Activated T-helper 1 cell treated with anti-CD3 and anti-CD28 coated beads, Interleukin-12 subunit alpha, Interleukin-12 subunit beta, Interleukin-2, Interleukin-4 antibody, amounts not matched to agents 30 ng/mL and 10 ng/mL and 1 ng/mL, durations not matched to agents 14 hours and 24 hours and 36 hours (primary cell): ENCODE results near the gene DNAH17. TPM values are rescaled to one million over a fixed set of nuclear protein-coding genes. Genes with fewer than 3 reads are reported as not detected.
A peak's percentile ranks its signal among the peaks of the same experiment; 100 is the strongest.

ENCODE experiments used
- DNase-seq: peaks from one replicate; pipeline ENCODE4 v3.0.0; 2021; ENCODE audit warnings: low spot score
- H3K27ac Mint-ChIP-seq: one replicate; pipeline ENCODE4 v1.8.0; 2021; ENCODE audit warnings: mild to moderate bottlenecking, mixed read lengths
- H3K27me3 Mint-ChIP-seq: one replicate; pipeline ENCODE4 v1.8.0; 2022; ENCODE audit warnings: mild to moderate bottlenecking, moderate library complexity, mixed read lengths; ENCODE audit not compliant: insufficient read depth
- H3K36me3 Mint-ChIP-seq: one replicate; pipeline ENCODE4 v1.8.0; 2021; ENCODE audit warnings: low read depth, mixed read lengths
- H3K4me1 Mint-ChIP-seq: one replicate; pipeline ENCODE4 v1.8.0; 2021; ENCODE audit warnings: low read depth, mixed read lengths
- H3K4me3 Mint-ChIP-seq: one replicate; pipeline ENCODE4 v1.8.0; 2021; ENCODE audit warnings: mild to moderate bottlenecking, moderate library complexity, mixed read lengths
- H3K9me3 Mint-ChIP-seq: one replicate; pipeline ENCODE4 v1.8.0; 2021; ENCODE audit warnings: mixed read lengths
- intact Hi-C: fragments of 100-400 bp; cut with micrococcal nuclease; formaldehyde crosslinking; loops from one replicate; pipeline ENCODE4 v1.15.1; 2024
- total RNA-seq: library from RNA; stranded (reverse); gene quantifications from 2 replicates; pipeline ENCODE4 v1.2.3, GENCODE V29; 2022

DNAH17 gene
- total RNA-seq, 1 donor from 2014 or later, result 0.18 TPM

GRCh38 chr17:78403822-78404221 lies 173.4 kb downstream of the DNAH17 start:
- Mint-ChIP-seq H3K27ac (no peak overlapping the region), H3K27me3 (no peaks in the 10 kb centered on the region), H3K4me1 (peaks cover 27% of the 10 kb centered on the region), H3K36me3 (peaks cover 49% of the 10 kb centered on the region), H3K4me3 (no peak overlapping the region), H3K9me3 (no peaks in the 10 kb centered on the region)
- intact Hi-C loops, result no loop called here
- DNase-seq, result no peak

DNA sequence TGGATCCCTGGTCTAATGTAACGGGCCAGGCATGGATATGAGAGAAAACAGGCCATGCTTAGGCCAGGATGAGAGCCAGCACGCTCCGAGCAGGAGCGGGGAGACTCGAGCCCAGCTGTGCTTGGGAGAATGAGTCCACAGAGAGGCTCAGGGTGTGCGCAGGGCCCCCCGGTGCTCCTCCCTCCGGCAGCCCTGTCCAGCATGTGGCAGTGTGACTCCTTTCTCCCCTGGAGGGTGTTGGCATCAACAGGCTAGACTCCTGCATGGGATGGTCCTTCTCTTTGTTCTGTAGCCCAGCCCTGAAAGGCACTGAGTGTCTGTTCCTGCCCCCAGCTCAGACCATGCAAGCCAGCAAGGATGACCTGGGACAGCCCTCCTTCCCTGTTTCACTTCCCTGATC lies 175.3 kb downstream of the DNAH17 start:
- peak overlapping the region; percentile 40 for H3K27ac Mint-ChIP-seq

GRCh38 chr17:78401246-78401645 lies 175.9 kb downstream of the DNAH17 start:
- Mint-ChIP-seq H3K4me1 (peaks cover 5% of the 10 kb centered on the region), H3K27me3 (no peaks in the 10 kb centered on the region), H3K9me3 (no peaks in the 10 kb centered on the region), H3K4me3 (no peak overlapping the region), H3K36me3 (peaks cover 61% of the 10 kb centered on the region), H3K27ac (no peak overlapping the region)
- no peak for DNase-seq
- intact Hi-C loops, result no loop called here

More for the DNA sequence above, 175.3 kb downstream of the DNAH17 start:
- no peak overlapping the region for H3K4me3 Mint-ChIP-seq
- peaks cover 7% of the 10 kb centered on the region for H3K4me1 Mint-ChIP-seq
- peaks cover 58% of the 10 kb centered on the region for H3K36me3 Mint-ChIP-seq
- no peaks in the 10 kb centered on the region for H3K27me3 Mint-ChIP-seq
- no peaks in the 10 kb centered on the region for H3K9me3 Mint-ChIP-seq
- no peak for DNase-seq
- intact Hi-C loops, result no loop called here

GRCh38 chr17:78400581-78401240 lies 176.5 kb downstream of the DNAH17 start:
- no peak overlapping the region for H3K27ac Mint-ChIP-seq
- DNase-seq, result no peak
- intact Hi-C loops, result no loop called here
- H3K27me3 Mint-ChIP-seq, result no peaks in the 10 kb centered on the region
- no peak overlapping the region for H3K4me3 Mint-ChIP-seq
- H3K36me3 Mint-ChIP-seq, result peaks cover 63% of the 10 kb centered on the region
- H3K9me3 Mint-ChIP-seq, result no peaks in the 10 kb centered on the region
- peaks cover 8% of the 10 kb centered on the region for H3K4me1 Mint-ChIP-seq

DNA sequence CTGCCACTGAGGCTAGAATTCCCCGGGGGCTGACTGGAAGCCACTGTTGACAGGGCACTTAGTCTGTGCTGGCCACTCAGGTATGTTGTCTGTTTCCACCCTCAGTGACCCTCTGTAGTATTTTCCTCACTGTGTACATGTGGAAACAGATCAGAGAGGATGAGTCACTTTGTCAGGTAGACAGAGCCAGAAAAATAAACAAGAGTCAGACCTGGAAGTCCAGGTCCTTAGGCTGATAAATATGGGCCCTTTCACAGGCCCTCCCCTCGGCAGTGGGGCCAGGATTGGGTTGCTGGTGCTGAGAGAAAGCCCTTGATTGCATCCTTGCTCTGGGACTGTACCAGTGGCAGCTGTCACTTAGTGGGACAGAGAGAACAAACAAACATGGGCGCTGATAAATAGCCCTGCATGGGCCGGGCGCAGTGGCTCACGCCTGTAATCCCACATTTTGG lies 177.5 kb downstream of the DNAH17 start:
- no peak for DNase-seq
- Mint-ChIP-seq H3K9me3 (no peaks in the 10 kb centered on the region), H3K27ac (no peak overlapping the region), H3K36me3 (peaks cover 63% of the 10 kb centered on the region), H3K27me3 (no peaks in the 10 kb centered on the region), H3K4me3 (no peak overlapping the region), H3K4me1 (peaks cover 8% of the 10 kb centered on the region)
- intact Hi-C loops, result no loop called here

GRCh38 chr17:78399028-78399692 lies 178.0 kb downstream of the DNAH17 start:
- Mint-ChIP-seq H3K9me3 (no peaks in the 10 kb centered on the region), H3K27ac (no peak overlapping the region), H3K4me1 (peaks cover 8% of the 10 kb centered on the region), H3K4me3 (no peak overlapping the region), H3K36me3 (peaks cover 62% of the 10 kb centered on the region), H3K27me3 (no peaks in the 10 kb centered on the region)
- intact Hi-C loops, result no loop called here
- no peak for DNase-seq

- no peak overlapping the region for H3K27ac Mint-ChIP-seq
- H3K27me3 Mint-ChIP-seq, result no peaks in the 10 kb centered on the region
- intact Hi-C loops, result no loop called here
- H3K36me3 Mint-ChIP-seq, result peaks cover 62% of the 10 kb centered on the region
- no peaks in the 10 kb centered on the region for H3K9me3 Mint-ChIP-seq
- no peak overlapping the region for H3K4me3 Mint-ChIP-seq
- DNase-seq, result no peak
- H3K4me1 Mint-ChIP-seq, result peaks cover 8% of the 10 kb centered on the region
These were observed 178.8 kb downstream of the DNAH17 start for GRCh38 chr17:78398390-78398789.

DNA sequence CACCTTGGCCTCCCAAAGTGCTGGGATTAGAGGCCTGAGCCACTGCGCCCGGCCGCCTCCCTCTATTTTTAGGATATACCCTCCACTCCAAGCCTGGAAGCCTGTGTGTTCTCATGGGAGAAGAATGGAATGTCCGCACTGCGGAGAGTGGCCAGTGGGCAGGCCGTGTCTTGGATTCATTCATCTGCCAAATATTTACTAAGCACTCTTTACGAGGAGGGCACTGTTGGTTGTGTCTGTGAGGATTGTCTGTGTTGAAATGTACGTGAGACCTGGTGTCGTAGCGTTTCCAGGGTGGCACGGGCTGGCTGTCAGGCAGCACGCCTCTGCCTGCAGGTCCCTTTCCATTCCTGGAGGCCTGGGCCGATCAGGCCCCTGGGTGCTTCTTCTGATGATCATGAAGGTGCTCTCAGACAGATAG lies 179.5 kb downstream of the DNAH17 start:
- Mint-ChIP-seq H3K27me3 (no peaks in the 10 kb centered on the region), H3K27ac (no peak overlapping the region), H3K9me3 (no peaks in the 10 kb centered on the region), H3K4me1 (peaks cover 8% of the 10 kb centered on the region), H3K4me3 (no peak overlapping the region), H3K36me3 (peaks cover 57% of the 10 kb centered on the region)
- DNase-seq, result no peak
- intact Hi-C loops, result no loop called here

- H3K4me3 Mint-ChIP-seq, result no peak overlapping the region
- H3K9me3 Mint-ChIP-seq, result no peaks in the 10 kb centered on the region
- H3K4me1 Mint-ChIP-seq, result peaks cover 8% of the 10 kb centered on the region
- peaks cover 57% of the 10 kb centered on the region for H3K36me3 Mint-ChIP-seq
- H3K27ac Mint-ChIP-seq, result no peak overlapping the region
- H3K27me3 Mint-ChIP-seq, result no peaks in the 10 kb centered on the region
- DNase-seq, result no peak
- intact Hi-C loops, result no loop called here
These were observed 180.5 kb downstream of the DNAH17 start for GRCh38 chr17:78396441-78397337.

GRCh38 chr17:78395155-78395554 lies 182.0 kb downstream of the DNAH17 start:
- Mint-ChIP-seq H3K4me3 (no peak overlapping the region), H3K9me3 (no peaks in the 10 kb centered on the region), H3K4me1 (peaks cover 14% of the 10 kb centered on the region), H3K27me3 (no peaks in the 10 kb centered on the region), H3K27ac (no peak overlapping the region), H3K36me3 (peaks cover 56% of the 10 kb centered on the region)
- intact Hi-C loops, result no loop called here
- DNase-seq, result no peak

DNA sequence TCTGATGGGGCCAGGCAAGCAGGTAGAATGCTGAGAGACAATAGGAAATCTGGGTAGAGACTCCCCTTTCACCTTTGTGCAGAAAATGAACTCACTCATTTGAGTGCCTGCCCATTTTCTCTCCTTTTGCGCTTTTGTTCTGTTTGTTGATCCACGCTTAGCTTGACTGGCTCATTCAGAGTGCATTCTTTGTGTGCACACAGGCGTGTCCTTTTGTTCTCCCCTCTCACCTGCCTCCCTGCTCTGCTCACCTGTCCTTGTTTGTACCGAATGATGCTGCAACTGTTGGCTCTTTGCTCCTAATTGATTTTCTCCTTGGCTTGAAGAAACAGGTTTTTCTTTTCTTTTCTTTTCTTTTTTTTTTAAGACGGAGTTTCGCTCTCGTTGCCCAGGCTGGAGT lies 183.0 kb downstream of the DNAH17 start:
- Mint-ChIP-seq H3K27ac (no peak overlapping the region), H3K9me3 (no peaks in the 10 kb centered on the region), H3K36me3 (peaks cover 49% of the 10 kb centered on the region), H3K4me3 (no peak overlapping the region), H3K4me1 (peaks cover 17% of the 10 kb centered on the region), H3K27me3 (no peaks in the 10 kb centered on the region)
- no peak for DNase-seq
- intact Hi-C loops, result no loop called here

DNA sequence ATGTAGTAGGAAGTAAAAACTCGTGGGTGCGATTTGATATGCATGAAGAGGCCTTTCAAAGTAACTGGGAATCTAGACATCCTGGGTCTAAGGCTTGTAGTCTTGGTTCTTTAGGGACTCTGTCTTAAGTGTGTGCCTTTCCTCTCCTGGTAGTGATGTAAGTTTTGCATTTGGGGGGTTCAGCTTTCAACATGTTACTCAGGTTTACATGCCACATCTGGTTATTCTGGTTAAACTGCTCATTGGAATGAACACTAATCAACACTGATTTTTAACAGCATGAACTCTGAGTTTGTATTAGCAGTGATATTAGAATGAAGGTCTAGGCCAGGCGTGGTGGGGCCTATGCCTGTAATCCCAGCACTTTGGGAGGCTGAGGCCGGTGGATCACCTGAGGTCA lies 183.6 kb downstream of the DNAH17 start:
- intact Hi-C loops, result no loop called here
- peaks cover 47% of the 10 kb centered on the region for H3K36me3 Mint-ChIP-seq

GRCh38 chr17:78392295-78392694 lies 184.9 kb downstream of the DNAH17 start:
- Mint-ChIP-seq H3K4me3 (no peak overlapping the region), H3K9me3 (no peaks in the 10 kb centered on the region), H3K27me3 (no peaks in the 10 kb centered on the region), H3K27ac (no peak overlapping the region), H3K36me3 (peaks cover 46% of the 10 kb centered on the region), H3K4me1 (peaks cover 33% of the 10 kb centered on the region)
- intact Hi-C loops, result no loop called here
- no peak for DNase-seq

More for the DNA sequence above, 183.6 kb downstream of the DNAH17 start:
- Mint-ChIP-seq H3K27me3 (no peaks in the 10 kb centered on the region), H3K4me3 (no peak overlapping the region), H3K9me3 (no peaks in the 10 kb centered on the region), H3K4me1 (peaks cover 24% of the 10 kb centered on the region), H3K27ac (no peak overlapping the region)
- DNase-seq, result no peak
